Posterior vena cava (tissue), 2 donors: Measurements from ENCODE around the gene ARHGEF26. TPM values are rescaled to one million over a fixed set of nuclear protein-coding genes. Genes with fewer than 3 reads are reported as not detected.

Experiments used
- DNase-seq: peaks from one replicate; pipeline ENCODE4 v3.0.0-alpha.2; 2020; ENCODE audit warnings: low spot score
- intact Hi-C, 2 donors: fragments of 100-400 bp; cut with DNase I; formaldehyde crosslinking; loops; one replicate each; pipeline versions ENCODE4 v1.14.1 to v1.14.2; 2022 to 2023
- total RNA-seq, 2 donors: library from RNA; stranded (reverse); fragmentation: NEBNext Ultra II Directional; extraction: Animal tissue kit (Norgen Biotek cat#: 25700); gene quantifications; one replicate each; pipeline ENCODE4 v1.2.1, GENCODE V29; 2021
- donor health status: DM: yes; HTN: yes; CAD: no.
- donor health status: DM: yes; HTN: yes; CAD: no.

Gene ARHGEF26
- total RNA-seq, 2 donors from 2014 or later = 14.4 to 24.9 TPM

DNA sequence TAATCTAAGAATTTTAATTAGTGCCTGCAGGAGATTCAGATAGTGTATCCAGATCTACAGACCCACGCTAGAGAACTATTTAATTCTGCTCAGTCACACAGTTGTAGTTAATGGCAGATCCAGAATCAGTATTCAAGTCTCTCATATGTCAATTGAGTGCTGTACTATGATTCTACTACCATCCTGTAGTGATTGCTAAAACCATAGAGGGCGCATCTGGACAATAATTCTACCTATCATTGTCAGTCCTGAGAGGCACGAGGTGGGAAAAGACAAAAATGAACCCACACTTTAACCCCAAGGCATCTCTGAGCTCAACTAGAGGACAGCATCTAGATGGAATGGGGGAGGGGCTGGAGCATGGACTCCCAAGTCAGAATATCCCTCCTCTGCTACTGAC lies 180.4 kb downstream of the ARHGEF26 start:
- intact Hi-C loops = no loop called here
- DNase-seq = no peak

DNA sequence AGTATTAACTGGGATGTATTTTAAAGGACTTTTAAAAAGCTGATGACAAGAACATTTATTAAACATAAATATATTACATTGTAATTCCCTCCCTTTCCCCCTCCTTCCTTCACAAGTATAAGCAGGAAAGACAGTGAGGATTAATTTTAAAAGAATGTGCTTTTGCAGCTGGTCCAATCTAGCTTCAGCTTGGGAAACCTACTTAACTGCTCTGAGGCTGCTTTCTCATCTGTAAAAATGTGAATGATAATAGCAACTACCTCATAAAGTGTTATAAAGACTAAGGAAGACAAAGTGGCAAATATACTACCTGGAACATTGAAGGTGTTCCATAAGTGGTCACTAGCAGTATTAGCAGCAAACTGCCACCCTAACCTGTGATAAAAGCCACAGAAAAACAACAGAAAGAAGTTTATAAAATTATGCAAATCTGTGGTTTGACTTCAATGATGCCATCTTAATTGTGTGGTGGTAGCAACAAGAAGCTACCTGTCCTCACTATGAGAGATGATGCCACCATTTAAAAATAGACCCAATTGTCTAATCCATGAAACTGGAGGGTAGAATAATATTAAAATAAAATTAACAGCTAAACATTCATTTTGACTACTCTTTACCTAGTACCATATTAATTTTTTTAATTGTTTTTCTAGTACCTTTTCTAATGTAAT lies 183.1 kb downstream of the ARHGEF26 start:
- no peak for DNase-seq
- intact Hi-C loops = no loop called here

DNA sequence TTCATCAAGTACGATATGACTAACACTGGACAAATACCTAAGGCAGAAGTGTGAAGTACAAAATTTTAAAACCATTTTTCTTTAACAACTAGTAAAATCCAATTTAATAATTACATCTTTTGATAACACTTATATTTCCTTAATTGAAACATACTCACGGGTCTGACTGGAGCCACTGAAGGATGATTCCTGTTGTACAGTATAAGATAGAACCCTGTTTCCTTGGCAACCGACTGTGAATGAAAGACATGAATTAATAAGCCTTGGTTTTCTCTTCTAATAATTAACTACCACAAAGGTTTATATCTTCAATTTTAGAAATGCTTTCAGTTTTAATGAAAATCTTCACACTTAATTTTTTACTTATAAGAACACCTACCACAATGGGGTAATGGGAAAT lies 183.7 kb downstream of the ARHGEF26 start:
- no peak for DNase-seq
- intact Hi-C loops = no loop called here

DNA sequence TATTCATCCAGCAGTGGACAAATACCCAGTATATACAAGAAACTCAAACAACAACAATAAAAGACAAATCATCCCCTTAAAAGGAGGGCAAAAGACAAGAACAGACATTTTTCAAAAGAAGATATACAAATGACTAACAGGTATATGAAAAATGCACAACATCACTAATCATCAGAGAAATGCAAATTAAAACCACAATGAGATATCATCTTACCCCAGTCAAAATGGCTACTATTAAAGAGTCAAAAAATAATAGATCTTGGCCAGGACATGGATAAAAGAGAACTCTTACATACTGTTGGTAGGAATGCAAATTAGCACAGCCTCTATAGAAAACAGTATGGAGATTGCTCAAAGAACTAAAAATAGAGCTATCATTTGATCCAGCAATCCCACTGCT lies 186.2 kb downstream of the ARHGEF26 start:
- DNase-seq = no peak
- intact Hi-C loops = no loop called here

Other genes starting within 250 kb of the ARHGEF26 start
- 10 to 100 TPM; 67.3 to 69.0 TPM for gene DHX36, start 203.1 kb downstream of the ARHGEF26 start, total RNA-seq